Cardiac fibroblast (primary cell): ENCODE data around the gene OBSCN.

Source experiments
- DNase-seq, 2 donors: peaks; one replicate each; pipeline versions ENCODE4 v3.0.0 to v3.0.0-alpha.2; 2010; ENCODE audit warnings: low read depth in 2 of 2
- H3K4me3 ChIP-seq, 2 donors: replicated peaks in 1 of 2; 1 replicate in 1 of 2; 2 replicates in 1 of 2; pipeline ENCODE4 v1.5.1; 2011; ENCODE audit warnings: low read depth in 2 of 2, low read length in 2 of 2, mild to moderate bottlenecking in 2 of 2, moderate library complexity in 1 of 2
- CTCF ChIP-seq: IDR thresholded peaks from one replicate; pipeline ENCODE4 v1.5.1; 2011; ENCODE audit warnings: low read depth, mild to moderate bottlenecking, low read length, inconsistent platforms

Gene OBSCN

GRCh38 chr1:228298471-228298870, 90.6 kb downstream of the OBSCN start:
- TF ChIP-seq CTCF: no peak
- no peak for DNase-seq
- H3K4me3 ChIP-seq: no peak overlapping the region

GRCh38 chr1:228299211-228299610, 91.4 kb downstream of the OBSCN start:
- TF ChIP-seq CTCF: no peak
- H3K4me3 ChIP-seq: no peak overlapping the region
- no peak for DNase-seq

- DNase-seq: no peak
- no peak overlapping the region for H3K4me3 ChIP-seq
- no peak for TF ChIP-seq CTCF
These were observed 92.1 kb downstream of the OBSCN start for GRCh38 chr1:228299901-228300300.

GRCh38 chr1:228302086-228302485, 94.2 kb downstream of the OBSCN start:
- no peak for DNase-seq
- no peak for TF ChIP-seq CTCF
- no peak overlapping the region for H3K4me3 ChIP-seq

- TF ChIP-seq CTCF: no peak
- DNase-seq: no peak
These were observed 95.8 kb downstream of the OBSCN start for GRCh38 chr1:228303596-228303995.

GRCh38 chr1:228304225-228304624, 96.4 kb downstream of the OBSCN start:
- no peak for DNase-seq
- no peak for TF ChIP-seq CTCF

More at GRCh38 chr1:228303596-228303995, 95.8 kb downstream of the OBSCN start:
- no peak overlapping the region for H3K4me3 ChIP-seq

GRCh38 chr1:228304766-228305395, 97.0 kb downstream of the OBSCN start:
- TF ChIP-seq CTCF: no peak
- H3K4me3 ChIP-seq: no peak overlapping the region
- DNase-seq: no peak

More at GRCh38 chr1:228304225-228304624, 96.4 kb downstream of the OBSCN start:
- no peak overlapping the region for H3K4me3 ChIP-seq
